HG03575 (cell line): ENCODE results near the gene EZH1.

Experiments used
- ATAC-seq: cut with Tn5 transposase; IDR thresholded peaks from one replicate; pipeline ENCODE4 v1.9.1; 2021; ENCODE audit not compliant: unreplicated experiment, insufficient number of reproducible peaks, low FRiP score; ENCODE audit errors: extremely low read depth

EZH1 gene

DNA sequence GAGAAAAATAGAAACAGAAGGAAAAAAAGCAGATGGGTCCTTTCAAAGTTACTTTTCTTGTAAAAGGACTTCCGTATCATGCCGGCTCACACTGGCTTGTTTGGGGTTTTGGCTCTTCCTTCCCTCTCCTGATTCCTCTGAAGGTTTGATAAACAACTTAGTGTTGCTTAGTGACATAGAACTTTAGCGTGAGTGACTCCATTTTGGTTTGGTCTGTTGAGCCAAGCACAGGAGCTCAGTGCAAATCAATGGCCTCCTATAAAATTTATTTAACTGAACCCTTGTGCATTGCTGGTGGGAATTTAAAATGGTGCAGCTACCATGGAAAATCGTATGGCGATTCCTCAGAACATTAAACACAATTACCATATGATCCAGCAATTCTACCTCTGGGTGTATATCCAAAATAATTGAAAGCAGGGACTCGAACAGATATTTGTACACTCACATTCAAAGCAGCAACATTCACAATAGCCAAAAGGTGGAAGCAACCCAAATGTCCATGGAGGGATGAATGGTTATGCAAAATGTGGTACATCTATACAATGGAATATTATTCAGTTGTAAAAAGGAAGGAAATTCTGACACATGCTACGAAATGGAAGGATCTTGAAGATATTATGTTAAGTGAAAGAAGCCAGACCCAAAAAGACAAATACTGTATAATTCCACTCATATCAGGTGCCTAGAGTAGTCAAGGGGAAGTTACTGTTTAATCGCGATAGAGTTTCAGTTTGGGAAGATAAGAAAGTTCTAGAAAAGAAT lies 86.8 kb downstream of the EZH1 start:
- no peak for ATAC-seq

- no peak for ATAC-seq
Measured at GRCh38 chr17:42655528-42655927, 89.3 kb downstream of the EZH1 start.

DNA sequence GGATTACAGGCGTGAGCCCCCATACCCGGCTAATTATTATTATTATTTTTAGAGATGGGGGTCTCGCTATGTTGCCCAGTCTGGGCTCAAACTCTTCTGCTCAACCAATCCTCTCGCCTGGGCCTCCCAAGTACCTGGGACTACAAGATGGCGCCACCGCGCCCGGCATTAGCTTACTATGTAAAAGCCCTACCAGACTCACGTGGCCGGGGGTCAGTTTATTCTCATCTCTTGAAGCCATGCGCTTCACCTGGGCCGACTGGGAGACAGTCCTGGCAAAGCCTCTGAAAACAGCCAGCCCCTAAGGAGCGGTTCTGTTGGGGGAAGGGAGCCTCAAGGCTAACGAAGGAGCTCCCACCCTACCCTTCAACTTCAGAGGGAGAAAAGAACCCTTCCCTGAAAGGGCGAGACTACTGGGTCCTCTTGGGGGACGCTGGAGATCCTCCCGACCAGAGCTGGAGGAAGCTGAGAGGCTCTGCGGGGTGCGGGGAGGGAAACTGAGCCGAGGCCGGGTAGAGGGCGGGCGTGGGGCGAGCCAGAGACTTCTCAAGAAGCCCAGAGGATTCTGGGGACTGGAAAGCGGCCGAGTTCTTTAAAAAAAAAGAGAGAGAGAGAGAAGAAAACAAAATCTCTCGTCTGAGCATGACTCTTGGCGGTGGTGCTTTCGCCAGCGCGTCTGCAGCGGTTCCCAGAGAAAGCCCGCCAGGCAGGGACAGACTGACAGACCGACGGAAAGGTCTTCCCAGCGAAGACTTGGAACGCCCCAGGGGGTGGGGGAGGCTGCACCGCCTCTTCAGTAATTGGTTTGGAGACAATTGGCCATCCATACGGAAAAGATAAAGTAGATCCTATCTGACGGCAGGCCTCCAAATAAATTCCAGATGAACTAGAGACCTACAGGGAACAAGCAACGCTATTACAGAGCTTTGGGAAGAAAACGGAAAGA lies 91.4 kb downstream of the EZH1 start:
- ATAC-seq, result no peak

- ATAC-seq, result no peak
Measured at GRCh38 chr17:42651392-42651791, 93.4 kb downstream of the EZH1 start.
